H1 (cell line): ENCODE measurements around the gene LRRC4C.
"Not testable (repeated sequence)": the region's sequence is repeated elsewhere in the genome, so short reads cannot be mapped to it uniquely, and the experiment has no call there.

ENCODE experiments used
- JUN ChIP-seq: IDR thresholded peaks from 2 replicates; pipeline ENCODE4 v1.6.1; 2011; ENCODE audit warnings: low read depth, mild to moderate bottlenecking, improper control_type of control experiment, low read length
- POLR2A ChIP-seq, 2 experiments: IDR thresholded peaks; 1 replicate in 1 of 2; 2 replicates in 1 of 2; pipeline ENCODE4 v1.6.1; 2011; ENCODE audit warnings: low read depth in 2 of 2, low read length in 2 of 2, mild to moderate bottlenecking in 2 of 2; ENCODE audit errors: control extremely low read depth in 1 of 2
- SIX5 ChIP-seq: IDR thresholded peaks from 2 replicates; pipeline ENCODE4 v1.6.1; 2011; ENCODE audit warnings: mild to moderate bottlenecking, low read depth, low read length
- YY1 ChIP-seq: IDR thresholded peaks from 2 replicates; pipeline ENCODE4 v1.6.1; 2011; ENCODE audit warnings: low read depth, mild to moderate bottlenecking, low read length
- TF ChIP-seq, protein P1 (sequence below): IDR thresholded peaks from 2 replicates; pipeline ENCODE4 v1.6.1; 2012; ENCODE audit warnings: inconsistent platforms

DNA sequence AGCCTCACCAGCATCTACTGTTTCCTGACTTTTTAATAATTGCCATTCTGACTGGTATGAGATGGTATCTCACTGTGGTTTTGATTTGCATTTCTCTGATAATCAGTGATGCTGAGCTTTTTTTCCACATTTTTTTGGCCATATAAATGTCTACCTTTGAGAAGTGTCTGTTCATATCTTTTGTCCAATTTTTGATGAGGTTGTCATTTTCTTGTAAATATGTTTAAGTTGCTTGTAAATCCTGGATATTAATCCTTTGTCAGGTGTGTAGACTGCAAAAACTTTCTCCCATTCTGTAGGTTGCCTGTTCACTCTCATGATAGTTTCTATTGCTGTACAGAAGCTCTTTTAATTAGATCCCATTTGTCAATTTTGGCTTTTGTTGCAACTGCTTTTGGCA lies 439.8 kb downstream of the LRRC4C start:
- TF ChIP-seq YY1; POLR2A (IDR thresholded peaks at IDR 0.05; ENCODE audit: control extremely low read depth in 1 of 2, low read depth in 2 of 2, low read length in 2 of 2); SIX5; JUN: not testable (repeated sequence)
- TF ChIP-seq, protein P1, sequence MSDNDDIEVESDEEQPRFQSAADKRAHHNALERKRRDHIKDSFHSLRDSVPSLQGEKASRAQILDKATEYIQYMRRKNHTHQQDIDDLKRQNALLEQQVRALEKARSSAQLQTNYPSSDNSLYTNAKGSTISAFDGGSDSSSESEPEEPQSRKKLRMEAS: not testable (repeated sequence)
